Inflammatory macrophage (primary cell): Measurements from ENCODE around the gene GJB3.
A peak's percentile ranks its signal among the peaks of the same experiment; 100 is the strongest.
"Not testable (repeated sequence)": the region's sequence is repeated elsewhere in the genome, so short reads cannot be mapped to it uniquely, and the experiment has no call there.

ENCODE experiments used
- DNase-seq, 2 donors: peaks; one replicate each; pipeline ENCODE4 v3.0.0-alpha.2; 2020 to 2022

The GJB3 gene

GRCh38 chr1:34786521-34787325, 5.7 kb downstream of the GJB3 start:
- DNase-seq = peak; percentile 63 to 77

- DNase-seq = no peak
Measured at GRCh38 chr1:34787461-34788420, 6.7 kb downstream of the GJB3 start.

GRCh38 chr1:34790985-34791384, 10.0 kb downstream of the GJB3 start:
- no peak for DNase-seq

GRCh38 chr1:34792424-34792823, 11.4 kb downstream of the GJB3 start:
- no peak for DNase-seq

GRCh38 chr1:34792868-34793727, 12.1 kb downstream of the GJB3 start, which contains the start of gene GJA4:
TSS of gene GJA4 (plus strand) at chr1:34792999. CDS start at chr1:34794214, 1,215 bp downstream.
- no peak for DNase-seq

- DNase-seq = no peak
Measured at GRCh38 chr1:34794001-34794789, 13.2 kb downstream of the GJB3 start.

- no peak for DNase-seq
Measured at GRCh38 chr1:34794790-34795180, 13.8 kb downstream of the GJB3 start.

- no peak for DNase-seq
Measured at GRCh38 chr1:34795916-34796315, 14.9 kb downstream of the GJB3 start.

GRCh38 chr1:34796990-34797389, 16.0 kb downstream of the GJB3 start:
- no peak for DNase-seq

GRCh38 chr1:34800214-34800613, 19.2 kb downstream of the GJB3 start:
- DNase-seq = no peak

- DNase-seq = no peak
Measured at GRCh38 chr1:34803770-34804169, 22.8 kb downstream of the GJB3 start.

GRCh38 chr1:34806396-34806795, 25.4 kb downstream of the GJB3 start:
- DNase-seq = no peak

- DNase-seq = no peak
Measured at GRCh38 chr1:34808051-34808810, 27.2 kb downstream of the GJB3 start.

- DNase-seq = not testable (repeated sequence)
Measured at GRCh38 chr1:34810781-34811180, 29.8 kb downstream of the GJB3 start.

- DNase-seq = no peak
Measured at GRCh38 chr1:34816332-34816731, 35.3 kb downstream of the GJB3 start.

- no peak for DNase-seq
Measured at GRCh38 chr1:34816778-34817177, 35.8 kb downstream of the GJB3 start.

- not testable (repeated sequence) for DNase-seq
Measured at GRCh38 chr1:34818862-34819261, 37.8 kb downstream of the GJB3 start.

GRCh38 chr1:34822202-34822601, 41.2 kb downstream of the GJB3 start:
- peak in 1 of 2 donors; percentile 20 for DNase-seq

- DNase-seq = no peak
Measured at GRCh38 chr1:34824817-34825454, 43.9 kb downstream of the GJB3 start.

- no peak for DNase-seq
Measured at GRCh38 chr1:34825455-34826091, 44.6 kb downstream of the GJB3 start.
